NCI-H1694 treated with DMSO at 0.1 percent for 48 hours (cell line): ENCODE results near the gene MEN1.

Experiments used
- DNase-seq: peaks from one replicate; lab custom pipeline; 2025; lab: John Stamatoyannopoulos, UW

The MEN1 gene

DNA sequence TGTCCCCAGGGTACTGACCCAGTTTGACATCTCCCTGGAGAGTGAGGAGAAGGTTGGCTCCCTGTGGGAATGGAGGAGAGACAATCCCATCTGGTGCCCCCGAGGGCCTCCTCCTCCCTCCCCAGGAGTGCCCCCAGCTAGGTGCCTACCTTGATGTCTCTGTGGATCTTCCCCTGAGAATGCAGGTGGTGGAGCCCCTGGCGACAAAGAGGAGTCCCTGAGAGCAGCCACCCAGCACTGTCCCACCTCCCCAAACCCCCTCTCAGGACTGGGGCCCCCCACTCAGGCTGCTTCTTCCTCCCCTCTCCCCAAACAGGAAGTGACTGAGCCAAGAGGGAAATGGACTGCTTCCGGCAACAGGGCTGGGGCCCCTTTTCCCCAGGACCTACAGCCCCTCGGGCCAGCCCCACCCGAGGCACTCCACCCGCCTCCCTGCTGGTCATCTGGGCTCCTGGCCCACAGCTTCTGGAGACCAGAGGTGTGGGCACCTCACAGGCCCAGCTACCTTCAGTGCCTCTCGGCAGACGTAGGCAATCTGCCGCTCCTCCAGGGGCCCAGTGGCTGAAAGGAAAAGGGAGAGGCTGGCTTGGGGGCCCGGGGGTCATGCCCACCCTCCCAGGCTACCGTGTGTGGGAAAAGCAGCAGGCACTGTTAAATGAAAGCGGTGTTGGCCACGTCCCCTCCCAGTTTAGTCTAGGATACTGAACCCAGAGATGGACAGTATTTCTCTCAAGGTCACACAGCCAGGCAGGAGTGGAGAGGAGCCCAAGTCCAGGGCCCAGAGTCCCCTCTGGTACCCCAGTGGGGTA lies 8.6 kb downstream of the MEN1 start:
- DNase-seq, result no peak

DNA sequence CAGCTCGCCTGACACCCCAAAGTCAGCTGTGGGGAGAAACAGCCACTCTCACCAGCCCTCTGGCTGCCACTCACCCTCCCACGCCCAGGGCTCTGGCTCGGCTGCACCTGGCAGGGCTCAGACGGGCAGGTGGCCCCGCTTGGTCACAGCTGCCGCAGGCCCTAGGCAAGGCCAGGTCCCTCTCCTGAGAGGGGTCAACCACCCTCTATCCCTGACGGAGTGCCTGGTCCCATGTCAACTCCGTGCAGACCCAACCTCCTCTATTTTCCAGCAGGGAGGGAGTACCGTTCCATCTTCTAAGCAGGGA lies 9.2 kb downstream of the MEN1 start:
- no peak for DNase-seq

DNA sequence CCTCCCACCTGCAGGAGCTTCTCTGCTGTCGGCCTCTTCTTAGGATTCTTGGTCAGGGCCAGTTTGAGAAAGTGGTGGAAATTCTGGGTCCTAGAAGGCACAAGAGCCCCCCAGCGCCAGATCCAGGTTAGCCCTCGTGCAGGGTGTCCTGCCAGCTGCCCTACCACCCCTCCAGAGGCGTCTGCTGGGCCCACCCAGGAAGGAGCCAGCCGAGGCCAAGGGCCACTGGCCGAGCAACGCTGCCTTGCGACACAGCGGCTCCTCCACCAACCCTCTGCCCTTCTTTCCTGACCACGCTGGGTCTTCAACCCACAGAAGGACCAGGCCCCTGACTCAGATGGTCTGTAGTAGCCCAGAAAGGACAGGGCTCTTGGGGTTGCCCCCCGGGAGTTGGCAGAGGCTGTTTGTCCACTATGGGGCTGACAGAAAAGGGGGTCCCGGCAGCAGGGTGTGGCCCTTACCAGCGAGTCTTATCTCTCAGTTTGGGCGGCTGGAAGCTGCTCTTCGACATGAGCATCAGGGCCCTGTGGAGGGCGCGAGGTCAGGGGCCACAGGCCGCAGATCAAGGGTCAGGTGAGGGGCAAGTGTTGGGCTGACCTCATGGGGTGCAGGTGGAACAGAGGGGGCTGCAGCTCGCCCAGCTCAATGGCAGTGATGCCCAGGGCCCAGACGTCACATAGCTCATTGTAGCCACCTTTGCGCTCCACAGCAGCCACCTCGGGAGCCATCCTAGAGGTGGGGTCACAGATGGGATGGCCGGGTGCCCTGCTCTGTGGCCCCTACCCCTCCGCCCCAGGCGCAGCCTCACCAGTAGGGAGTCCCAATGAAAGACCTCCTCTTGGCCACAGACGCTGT lies 9.8 kb downstream of the MEN1 start:
- DNase-seq, result no peak

DNA sequence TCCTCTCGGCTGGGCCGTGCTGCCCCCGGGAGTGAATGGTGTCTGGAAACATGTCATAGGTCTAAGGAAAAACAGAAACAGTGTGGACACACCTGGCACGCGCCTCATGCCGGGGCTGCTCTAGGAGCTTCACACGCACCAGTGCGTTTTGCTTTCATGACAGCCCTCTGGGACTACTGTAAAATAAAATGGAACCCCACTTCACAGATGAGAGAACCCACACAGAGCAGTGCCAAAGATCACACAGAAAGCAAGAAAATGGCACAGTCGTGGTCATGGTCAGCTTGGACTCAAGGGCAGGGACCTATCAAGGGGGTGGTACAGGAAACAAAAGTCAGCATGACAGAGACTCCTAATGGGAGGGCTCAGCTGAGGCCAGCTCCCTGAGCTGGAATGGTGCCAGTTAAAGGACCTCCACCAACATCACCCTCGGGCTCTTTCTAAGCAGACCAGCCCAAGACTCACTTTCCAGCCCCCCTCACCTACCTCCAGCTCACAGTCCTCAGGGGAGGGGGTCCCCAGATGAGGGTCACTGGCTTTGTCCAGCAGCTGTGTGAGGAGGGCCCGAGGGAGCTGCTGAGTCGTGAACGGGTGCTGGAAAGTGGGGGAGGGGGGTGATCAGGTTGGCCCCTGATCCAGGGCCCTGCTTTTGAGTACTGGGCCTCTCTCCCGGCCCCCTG lies 10.6 kb downstream of the MEN1 start:
- DNase-seq, result no peak

DNA sequence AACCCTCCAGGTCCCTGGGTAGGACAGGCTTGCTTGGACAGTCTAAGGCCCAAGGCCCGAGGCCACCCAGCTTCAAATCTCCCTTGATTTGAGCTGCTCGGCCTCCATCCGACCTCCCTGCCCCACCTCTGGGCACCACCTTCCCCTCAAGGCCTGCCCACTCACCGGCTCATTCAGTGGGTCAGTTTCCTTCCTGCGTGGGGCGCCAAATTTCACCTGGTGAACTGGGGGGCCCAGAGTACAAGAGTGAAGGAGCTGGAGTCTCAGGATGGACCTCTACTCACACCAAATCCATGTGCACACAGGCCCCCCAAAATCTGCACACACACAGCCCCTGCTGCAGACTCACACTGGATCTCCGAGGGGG lies 11.1 kb downstream of the MEN1 start:
- no peak for DNase-seq

DNA sequence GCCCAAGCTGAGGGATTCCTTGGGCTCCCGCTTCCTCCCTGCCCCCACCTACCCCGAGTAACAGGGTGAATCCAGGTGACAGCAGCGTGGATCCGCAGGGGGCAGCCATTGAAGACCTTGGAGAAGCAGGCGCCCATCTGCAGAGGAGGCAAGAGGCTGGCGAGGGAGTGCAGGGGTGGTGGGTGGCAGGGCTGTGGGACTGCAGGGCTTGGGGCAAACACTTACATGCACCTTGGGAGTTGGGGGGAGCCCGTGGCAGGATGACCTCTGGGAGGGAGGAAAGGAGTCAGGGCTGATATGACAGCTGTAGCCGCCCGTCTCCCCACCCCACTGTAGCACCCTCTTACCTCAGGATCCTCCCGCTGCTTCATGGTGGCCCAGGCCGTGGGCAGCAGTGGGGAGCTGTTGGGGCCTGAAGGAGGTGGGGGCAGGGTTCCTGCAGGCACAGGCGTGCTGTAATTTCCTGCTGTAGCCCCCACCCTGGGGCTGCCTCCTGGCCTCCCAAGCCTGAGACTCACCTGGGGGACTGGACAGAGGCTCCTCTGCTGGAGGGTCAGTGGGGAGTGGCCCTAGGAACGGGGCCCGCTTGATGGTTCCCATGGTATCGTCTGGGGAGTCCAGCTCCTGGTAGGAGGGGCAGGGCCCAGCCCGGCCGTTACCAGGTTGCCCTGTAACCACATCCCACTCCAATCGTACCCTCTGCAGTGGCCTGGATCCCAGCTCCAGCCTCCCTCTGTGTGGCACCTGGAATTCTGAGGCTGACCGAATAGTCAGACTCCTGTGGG lies 13.4 kb downstream of the MEN1 start:
- DNase-seq, result no peak

DNA sequence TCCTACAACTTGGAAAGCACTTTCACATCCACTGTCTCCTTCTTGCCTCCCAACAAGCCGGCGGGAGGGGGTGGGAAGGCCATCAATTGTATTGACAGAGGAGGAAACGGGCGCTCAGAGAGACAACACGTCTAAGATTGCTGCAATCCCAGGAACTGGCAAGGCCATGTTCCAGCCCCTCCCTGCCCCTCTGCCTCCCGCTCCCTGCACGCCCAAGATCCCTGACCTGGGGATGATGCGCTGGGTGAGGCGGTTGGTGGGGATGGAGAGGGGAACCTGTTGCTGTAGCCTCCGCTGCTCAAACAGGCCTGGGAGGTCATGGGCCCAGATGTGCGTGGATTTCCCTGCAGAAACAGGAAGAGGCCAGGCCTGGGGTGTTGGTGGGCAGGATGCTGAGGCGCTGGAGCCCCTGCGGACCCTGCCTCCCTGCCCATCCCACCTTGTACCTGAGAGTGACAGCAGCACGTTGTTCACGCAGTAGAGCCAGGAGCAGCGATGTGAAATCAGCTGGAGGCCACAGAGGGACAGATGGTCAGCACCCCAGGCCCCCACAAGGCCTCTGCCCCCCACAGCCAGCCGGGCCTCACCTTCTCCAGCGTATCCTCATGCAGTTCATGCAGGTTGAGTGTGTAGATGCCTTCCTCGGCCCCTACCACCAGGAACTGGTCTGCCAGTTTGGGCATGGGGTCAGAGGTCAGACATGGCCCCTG lies 14.1 kb downstream of the MEN1 start:
- DNase-seq, result no peak

DNA sequence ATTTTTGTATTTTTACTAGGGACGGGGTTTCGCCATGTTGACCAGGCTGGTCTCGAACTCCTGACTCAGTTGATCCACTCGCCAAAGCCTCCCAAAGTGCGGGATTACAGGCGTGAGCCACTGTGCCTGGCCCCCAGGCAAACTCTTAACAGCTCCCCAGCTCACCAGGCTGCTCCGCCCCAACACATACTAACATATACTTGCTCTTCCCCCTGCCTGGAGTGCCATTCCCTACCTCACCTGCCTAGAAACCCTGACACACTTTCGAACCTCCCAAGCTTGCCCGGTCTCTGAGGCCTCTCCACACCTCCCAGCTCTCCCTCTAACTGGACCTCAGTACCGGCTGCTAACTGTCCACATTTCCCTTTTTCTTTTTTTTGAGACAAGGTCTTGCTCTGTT lies 15.8 kb downstream of the MEN1 start:
- DNase-seq, result no peak

DNA sequence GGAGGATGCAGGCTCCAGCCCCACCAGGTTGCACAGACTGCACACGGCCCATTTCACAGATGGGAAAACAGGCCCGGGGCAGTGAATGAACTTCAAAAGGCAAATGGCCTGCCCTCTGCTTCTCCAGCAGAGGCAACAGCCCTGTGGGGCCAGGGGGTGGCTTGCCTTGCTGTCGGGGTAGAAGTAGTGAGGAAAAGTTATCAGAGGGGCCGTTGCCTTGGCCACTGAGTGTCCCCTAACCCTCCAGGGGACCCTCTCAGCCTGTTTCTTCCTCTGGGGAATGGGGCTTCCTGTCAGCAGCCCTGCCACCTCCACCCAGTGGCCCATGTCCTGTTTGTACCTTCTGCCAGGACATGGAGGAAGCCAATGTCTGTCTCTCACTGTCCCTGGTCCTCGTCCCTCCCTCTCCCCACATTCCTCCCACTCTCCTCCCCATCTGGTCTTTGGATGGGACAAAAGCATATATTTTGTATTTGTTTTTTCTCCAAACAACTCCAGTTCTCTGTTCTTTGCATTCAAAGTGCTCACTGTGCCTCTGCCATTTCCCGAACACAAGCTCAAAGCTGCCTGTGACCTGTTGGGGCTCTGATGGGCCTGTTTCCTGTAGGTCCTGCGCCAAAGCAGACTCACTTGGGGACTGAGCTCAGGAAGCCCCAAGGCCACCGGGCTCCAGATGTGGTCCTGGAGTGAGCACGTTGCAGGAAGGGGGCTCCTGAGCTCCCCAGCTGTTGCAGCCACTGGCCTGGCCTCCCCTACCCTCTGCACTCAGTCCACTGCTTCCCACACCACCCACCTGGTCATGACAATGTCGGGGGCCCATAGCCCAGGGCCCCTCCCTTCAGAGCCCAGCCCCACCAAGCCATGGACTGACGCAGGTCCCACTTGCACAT lies 16.8 kb downstream of the MEN1 start:
- DNase-seq, result no peak

DNA sequence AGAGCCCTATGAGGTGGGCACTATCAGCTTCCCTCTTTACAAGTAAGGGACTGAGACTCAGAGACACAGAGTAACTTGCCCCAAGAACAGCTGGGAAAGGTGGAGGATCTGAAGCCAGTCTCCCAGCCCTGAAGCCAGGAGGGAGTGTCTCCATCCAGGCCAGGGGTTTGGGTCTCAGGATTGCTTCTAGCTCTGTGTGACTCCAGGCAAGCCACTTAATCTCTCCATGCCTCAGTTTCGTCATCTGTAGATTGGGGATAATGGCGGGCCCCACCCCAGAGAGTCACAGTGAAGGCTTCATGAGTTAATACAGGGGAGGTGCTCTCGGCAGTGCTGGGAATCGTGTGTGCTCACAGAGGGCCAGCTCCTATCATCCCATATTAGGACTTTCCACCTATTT lies 17.9 kb downstream of the MEN1 start:
- no peak for DNase-seq

DNA sequence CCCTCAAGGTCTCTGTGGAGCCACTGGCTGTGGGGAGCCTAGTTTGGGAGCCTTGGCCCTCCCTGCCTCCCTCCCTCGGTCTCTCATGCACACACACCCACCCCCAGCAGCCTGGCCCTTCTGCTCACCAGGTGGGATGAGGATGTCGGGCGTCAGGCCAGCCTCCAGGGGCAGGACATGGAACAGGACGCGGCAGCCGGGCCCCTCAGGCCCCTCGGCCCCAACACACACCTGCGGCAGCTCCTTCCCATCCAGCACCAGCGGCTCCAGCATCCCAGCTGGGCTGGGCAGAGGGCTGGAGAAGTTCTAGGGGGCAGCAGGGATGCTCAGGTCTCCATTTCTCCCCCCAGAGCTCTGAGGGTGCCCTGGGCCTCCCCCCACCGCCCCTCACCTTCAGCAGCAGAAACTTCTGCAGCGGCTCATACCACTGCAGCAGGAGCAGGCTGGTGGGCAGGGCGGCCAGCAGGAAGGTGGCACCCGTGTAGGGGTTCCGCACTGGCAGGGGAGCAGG lies 18.5 kb downstream of the MEN1 start:
- DNase-seq, result no peak

DNA sequence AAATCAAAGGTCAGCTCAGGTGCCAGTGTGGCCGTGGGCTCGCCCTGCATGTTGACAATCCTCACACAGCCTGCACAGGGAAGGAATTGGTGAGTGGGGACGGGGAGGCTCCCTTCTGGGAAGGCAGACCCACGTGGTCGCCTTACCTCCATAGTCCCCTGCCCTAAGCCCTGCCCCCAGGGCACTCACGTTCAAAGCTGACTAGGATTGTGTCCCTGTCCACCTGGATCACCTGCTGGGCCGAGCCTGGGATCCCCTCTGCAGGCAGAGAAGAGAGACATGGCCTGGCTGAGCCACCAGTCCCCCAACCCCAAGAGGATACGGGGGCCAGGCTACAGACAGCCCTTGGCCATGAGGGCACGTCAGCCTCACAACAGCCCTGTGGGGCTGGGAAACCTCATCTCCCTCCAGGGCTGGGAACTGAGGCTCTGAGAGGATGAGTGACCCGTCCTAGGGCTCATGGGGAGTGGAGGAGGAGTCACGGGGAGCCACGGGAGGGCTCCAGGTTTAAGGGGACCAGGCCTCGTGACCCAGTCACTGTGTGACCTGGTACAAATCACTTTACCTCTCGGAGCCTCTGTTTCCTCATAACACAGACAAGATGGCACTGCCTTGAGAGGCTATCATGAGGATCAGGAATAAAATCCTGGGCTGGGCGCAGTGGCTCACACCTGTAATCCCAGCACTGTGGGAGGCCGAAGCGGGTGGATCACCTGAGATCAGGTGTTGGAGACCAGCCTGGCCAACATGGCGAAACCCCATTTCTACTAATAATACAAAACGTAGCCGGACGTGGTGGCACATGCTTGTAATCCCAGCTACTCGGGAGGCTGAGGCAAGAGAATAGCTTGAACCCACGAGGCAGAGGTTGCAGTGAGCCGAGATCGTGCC lies 19.9 kb downstream of the MEN1 start:
- DNase-seq, result no peak

DNA sequence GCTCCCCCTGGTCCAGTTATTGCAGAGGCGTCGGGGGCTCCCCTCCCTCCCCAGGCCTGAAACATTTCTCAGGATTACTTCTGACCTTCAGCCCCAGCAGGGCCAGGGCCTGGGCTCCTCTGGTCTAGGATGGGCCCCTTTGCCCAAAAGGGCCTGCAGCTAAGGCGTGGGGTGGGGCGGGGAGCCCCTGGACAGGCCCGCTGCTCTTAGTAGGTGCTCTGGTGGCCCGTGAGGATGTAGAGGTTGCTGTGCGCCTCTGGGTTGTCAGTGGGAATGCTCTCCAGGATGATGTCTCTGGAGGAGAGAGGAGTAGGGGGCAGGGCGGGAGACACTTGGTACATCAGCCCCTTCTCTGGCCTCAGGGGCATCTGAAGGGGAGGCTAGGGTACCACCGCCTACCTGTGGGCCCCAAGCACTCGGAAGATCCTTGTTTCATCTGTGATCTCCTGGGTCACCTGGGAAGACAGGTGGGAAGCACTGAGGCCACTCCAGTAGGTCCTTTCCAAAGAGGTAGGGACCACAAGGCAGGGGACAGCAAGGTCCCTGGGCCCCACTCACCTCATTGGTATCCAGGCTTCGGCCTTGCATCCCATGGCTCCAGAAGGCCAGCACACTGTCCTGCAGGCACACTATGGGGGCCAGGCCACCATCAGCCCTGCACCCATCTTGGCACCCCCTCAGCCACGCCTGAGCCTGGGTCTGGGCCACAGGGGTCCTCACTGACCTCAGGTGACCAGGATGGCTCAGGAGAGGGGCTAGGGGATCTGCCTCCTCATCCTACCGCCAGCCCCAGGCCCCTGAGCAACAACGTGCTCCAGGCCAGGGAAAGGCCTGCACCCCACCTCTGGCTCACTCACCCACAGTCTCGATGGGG lies 20.8 kb downstream of the MEN1 start:
- DNase-seq, result no peak

DNA sequence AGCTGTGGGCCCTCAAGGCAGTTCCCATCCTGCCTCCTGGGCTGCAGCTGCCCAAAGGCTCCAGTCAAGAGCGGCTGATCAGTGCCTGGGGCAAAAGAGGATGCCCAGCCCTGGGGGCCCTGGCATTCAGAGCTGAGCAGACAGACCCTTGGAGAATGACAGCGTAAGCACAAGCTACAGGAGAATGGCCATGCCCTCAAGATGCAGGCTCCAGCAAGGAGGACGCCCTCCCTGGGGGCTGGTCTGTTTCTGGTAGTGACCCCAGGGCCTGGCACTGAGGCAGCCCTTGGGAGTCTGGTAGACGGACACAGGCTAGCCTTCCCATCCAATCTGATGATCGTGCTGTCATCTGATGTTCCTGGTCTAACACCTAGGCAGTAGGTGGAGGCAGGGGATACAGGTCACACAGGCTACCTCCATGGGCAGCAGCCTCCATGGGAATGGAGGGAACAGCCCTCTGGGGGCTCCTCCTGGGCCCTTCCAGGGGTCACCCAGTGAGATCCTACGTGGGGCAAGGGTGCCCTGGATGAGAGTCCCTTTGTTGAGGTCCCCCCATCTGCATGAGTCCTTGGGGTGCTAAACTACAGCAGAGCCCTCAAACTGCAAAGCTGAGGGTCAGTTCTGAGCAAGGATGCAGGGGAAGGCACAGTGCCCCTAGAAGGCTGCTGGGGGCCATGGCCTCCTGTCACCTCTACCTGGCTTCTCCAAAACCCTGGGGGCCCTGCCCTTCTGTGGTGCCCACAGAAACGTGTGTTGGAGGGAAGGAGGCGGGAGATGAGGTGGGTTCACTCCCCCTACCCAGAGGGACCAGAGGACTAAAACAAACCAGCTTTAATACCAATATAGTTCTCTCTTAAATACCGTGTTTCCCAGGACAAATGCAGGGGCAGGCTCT lies 21.8 kb downstream of the MEN1 start:
- no peak for DNase-seq

DNA sequence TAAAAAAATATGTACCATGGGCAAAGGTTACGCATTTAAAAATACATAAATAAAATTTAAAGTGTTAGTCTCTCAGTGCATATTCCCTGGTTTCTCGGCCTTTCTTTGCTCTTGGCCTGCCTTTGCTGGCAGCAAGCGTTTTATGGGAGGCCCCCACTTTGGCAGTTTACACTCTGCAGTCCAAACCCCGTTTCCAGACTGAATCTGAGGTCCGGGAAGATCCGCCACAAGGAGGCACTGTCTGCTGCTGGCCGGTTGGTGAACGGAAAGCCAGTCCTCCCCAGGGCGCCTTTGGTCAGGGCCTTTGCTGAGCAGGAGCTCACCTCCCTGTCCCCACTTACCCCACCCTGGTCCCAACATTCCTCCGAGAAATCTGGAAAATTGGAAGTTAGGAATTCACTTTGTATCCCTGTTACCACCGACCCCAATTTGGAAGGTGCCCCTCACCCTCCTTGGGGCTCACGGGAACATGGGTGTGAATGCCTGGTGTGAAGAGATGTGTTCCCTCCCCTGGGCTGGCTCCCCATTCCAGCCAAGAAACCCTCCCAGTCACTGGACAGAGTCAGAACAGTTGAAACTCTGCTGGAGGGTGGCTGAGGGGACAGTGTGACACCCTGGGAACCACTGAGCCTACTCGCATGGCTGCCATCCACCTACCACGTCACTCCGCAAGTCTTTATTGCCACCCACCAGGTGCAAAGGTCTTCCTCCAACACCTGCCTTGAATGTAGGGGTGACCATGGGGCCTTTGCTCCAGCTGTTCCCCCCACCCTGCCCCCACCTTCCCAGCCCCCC lies 22.6 kb downstream of the MEN1 start:
- DNase-seq, result no peak

DNA sequence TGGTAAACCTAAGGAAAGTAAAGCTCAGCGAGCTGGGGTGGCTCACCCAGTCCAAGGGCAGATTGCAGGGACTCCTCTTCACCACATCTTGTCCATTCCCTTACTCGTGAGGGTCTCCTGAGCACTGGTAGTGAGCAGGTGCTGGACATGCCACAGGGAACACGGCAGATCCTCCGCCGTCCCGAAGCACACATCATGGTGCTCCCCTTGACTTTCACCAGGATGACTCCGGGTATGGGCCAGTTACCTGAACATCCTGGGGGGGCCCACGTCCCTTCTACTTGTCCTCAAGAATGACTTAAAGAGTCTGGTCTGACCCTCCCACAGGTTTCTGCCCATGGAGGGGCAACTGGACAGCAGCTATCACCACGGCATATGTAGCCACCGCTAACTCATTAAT lies 24.0 kb downstream of the MEN1 start:
- no peak for DNase-seq
